ENCODE data around the gene ABCC6. TPM values are rescaled to one million over a fixed set of nuclear protein-coding genes. Genes with fewer than 3 reads are reported as not detected.

ABCC6 gene
- polyA plus RNA-seq, 1 of the 3 experiments (the other 2 are of a cell fraction), result 0.71 TPM

DNA sequence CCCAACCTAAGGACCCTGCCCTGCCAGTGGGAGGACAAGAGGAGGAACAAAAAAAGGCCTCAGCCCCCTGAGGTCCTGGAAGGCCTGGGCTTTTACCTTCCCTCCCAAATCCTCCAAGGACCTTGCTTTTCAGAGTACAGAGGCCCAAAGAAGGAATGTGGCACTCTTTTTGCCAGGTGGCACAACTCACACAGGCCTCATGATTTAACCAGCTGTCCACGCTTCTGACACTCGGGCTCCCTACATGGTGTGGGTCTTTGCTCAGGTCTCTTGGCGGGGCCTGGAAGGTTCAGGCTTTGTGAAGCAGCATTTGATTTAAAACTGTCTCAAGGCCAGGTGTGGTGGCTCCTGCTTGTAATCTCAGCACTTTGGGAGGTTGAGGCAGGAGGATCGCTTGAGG lies 120.6 kb downstream of the ABCC6 start:
- Histone ChIP-seq H3K9me2 (no peaks in the 10 kb centered on the region), H3K9ac (no peak overlapping the region), H3K36me3 (replicated peaks in 1 of 2; ENCODE audit: control insufficient read depth in 1 of 2, insufficient read depth in 2 of 2, low read length in 1 of 2) (peaks cover 14 to 31% of the 10 kb centered on the region in 2 experiments), H3K9me3 (no peaks in the 10 kb centered on the region), H3K4me1 (ENCODE audit: control insufficient read depth in 1 of 2, insufficient read depth in 2 of 2, low read depth in 1 of 2, low read length in 1 of 2) (no peaks in the 10 kb centered on the region), H3K4me2 (no peak overlapping the region), H2AFZ (ENCODE audit: low read depth) (no peak overlapping the region), H3K79me2 (ENCODE audit: insufficient read depth) (no peaks in the 10 kb centered on the region), H3K4me3 (ENCODE audit: low read depth in 2 of 2, low read length in 1 of 2) (no peak overlapping the region), H3F3A (replicated peaks; ENCODE audit: insufficient read depth) (no peaks in the 10 kb centered on the region), H3K27me3 (ENCODE audit: insufficient read depth) (no peaks in the 10 kb centered on the region), H4K20me1 (ENCODE audit: insufficient read depth) (no peaks in the 10 kb centered on the region), H3K27ac (ENCODE audit: low read depth in 2 of 2, low read length in 1 of 2) (no peak overlapping the region)
- ChIA-PET POLR2A (no interaction called here), CTCF (interaction anchor here (2.0 kb wide), 1 partner anchor 25 kb away, joined by 4 read pairs; no protein-coding TSS in a partner anchor)
- WGBS (ENCODE audit: low lambda C conversion rate), result 96% methylated on average over 4 of the region's 4 CpGs
- DNase-seq, result no peak
- TF ChIP-seq EZH2phosphoT487 (IDR thresholded peaks at IDR 0.05; ENCODE audit: borderline replicate concordance, low read depth) (no peak), RXRA (IDR thresholded peaks at IDR 0.05; ENCODE audit: borderline replicate concordance, low read depth) (no peak), MEF2A (IDR thresholded peaks at IDR 0.05; ENCODE audit: borderline replicate concordance, low read depth) (no peak), NRF1 (IDR thresholded peaks at IDR 0.05; ENCODE audit: low read depth, low read length) (no peak), FOXM1 (IDR thresholded peaks at IDR 0.05; ENCODE audit: low read depth) (no peak), FOSL2 (IDR thresholded peaks at IDR 0.05; ENCODE audit: borderline replicate concordance, low read depth) (no peak), USF2 (IDR thresholded peaks at IDR 0.05; ENCODE audit: borderline replicate concordance, low read depth, low read length) (no peak), MXI1 (IDR thresholded peaks at IDR 0.05; ENCODE audit: low read depth, low read length) (no peak), TAF1 (IDR thresholded peaks at IDR 0.05; ENCODE audit: borderline replicate concordance, low read depth, low read length) (no peak)

- Histone ChIP-seq H3K9ac (no peak overlapping the region), H3K9me3 (no peaks in the 10 kb centered on the region), H3F3A (replicated peaks; ENCODE audit: insufficient read depth) (no peaks in the 10 kb centered on the region), H3K36me3 (replicated peaks in 1 of 2; ENCODE audit: control insufficient read depth in 1 of 2, insufficient read depth in 2 of 2, low read length in 1 of 2) (peaks cover 12 to 27% of the 10 kb centered on the region in 2 experiments), H3K79me2 (ENCODE audit: insufficient read depth) (no peaks in the 10 kb centered on the region), H3K27me3 (ENCODE audit: insufficient read depth) (no peaks in the 10 kb centered on the region), H3K27ac (ENCODE audit: low read depth in 2 of 2, low read length in 1 of 2) (no peak overlapping the region), H3K4me2 (no peak overlapping the region), H4K20me1 (ENCODE audit: insufficient read depth) (no peaks in the 10 kb centered on the region), H3K9me2 (no peaks in the 10 kb centered on the region), H3K4me3 (ENCODE audit: low read depth in 2 of 2, low read length in 1 of 2) (no peak overlapping the region), H3K4me1 (ENCODE audit: control insufficient read depth in 1 of 2, insufficient read depth in 2 of 2, low read depth in 1 of 2, low read length in 1 of 2) (no peaks in the 10 kb centered on the region), H2AFZ (ENCODE audit: low read depth) (no peak overlapping the region)
- ChIA-PET CTCF (interaction anchor here (2.0 kb wide), 1 partner anchor 26 kb away, joined by 4 read pairs; no protein-coding TSS in a partner anchor), POLR2A (no interaction called here)
- 85% methylated on average over 5 of the region's 5 CpGs for WGBS (ENCODE audit: low lambda C conversion rate)
- TF ChIP-seq FOXM1 (IDR thresholded peaks at IDR 0.05; ENCODE audit: low read depth) (no peak), GABPA (IDR thresholded peaks at IDR 0.05; ENCODE audit: low read depth) (no peak), USF2 (IDR thresholded peaks at IDR 0.05; ENCODE audit: borderline replicate concordance, low read depth, low read length) (no peak)
- no peak for DNase-seq
Observed at GRCh38 chr16:16101585-16101984, 121.7 kb downstream of the ABCC6 start.

Measured in SK-N-SH (cell line).